A549 (cell line): ENCODE results near the gene MEI1.

Source experiments
- CBX2 ChIP-seq: fragments of 200-600 bp; sonication (generic); IDR thresholded peaks from 2 replicates; pipeline ENCODE4 v1.6.1; 2016; ENCODE audit warnings: low read depth, mild to moderate bottlenecking, borderline replicate concordance
- EHMT2 ChIP-seq: fragments of 200-600 bp; sonication (generic); IDR thresholded peaks from 2 replicates; pipeline ENCODE4 v1.6.1; 2016; ENCODE audit warnings: antibody characterized with exemption, low read depth, mild to moderate bottlenecking, moderate library complexity
- EP300 ChIP-seq, 2 experiments: fragments of >200 bp; sonication (Bioruptor Twin); formaldehyde crosslinking; IDR thresholded peaks; 2 replicates in 1 of 2; 3 replicates in 1 of 2; pipeline ENCODE4 v1.6.1; 2016 to 2017
- JUN ChIP-seq, 2 experiments: fragments of >200 bp; sonication (Bioruptor Twin); formaldehyde crosslinking; IDR thresholded peaks; 2 replicates in 1 of 2; 3 replicates in 1 of 2; pipeline ENCODE4 v1.6.1; 2016 to 2017
- MYC ChIP-seq: IDR thresholded peaks from 2 replicates; pipeline ENCODE4 v1.6.1; 2012; ENCODE audit warnings: mild to moderate bottlenecking, inconsistent platforms, low read length, improper control_type of control experiment, borderline replicate concordance
- POLR2A ChIP-seq: IDR thresholded peaks from 2 replicates; pipeline ENCODE4 v1.6.1; 2012; ENCODE audit warnings: mild to moderate bottlenecking, low read length
- ZFP36 ChIP-seq: fragments of 450-650 bp; IDR thresholded peaks from 2 replicates; pipeline ENCODE4 v1.6.1; 2014; ENCODE audit warnings: borderline replicate concordance; ENCODE audit not compliant: partially characterized antibody
- TF ChIP-seq, protein P1 (sequence below): fragments of >200 bp; sonication (Bioruptor Twin); formaldehyde crosslinking; IDR thresholded peaks from 3 replicates; pipeline ENCODE4 v1.5.1; 2016
- TF ChIP-seq, protein P2 (sequence below): fragments of >200 bp; sonication (Bioruptor Twin); formaldehyde crosslinking; IDR thresholded peaks from 3 replicates; pipeline ENCODE4 v1.6.1; 2016
- TF ChIP-seq, protein P3 (sequence below): fragments of 450-650 bp; IDR thresholded peaks from 2 replicates; pipeline ENCODE4 v1.6.1; 2014; ENCODE audit warnings: antibody characterized with exemption
- TF ChIP-seq, protein P4 (sequence below): fragments of 200-600 bp; sonication (generic); IDR thresholded peaks from 2 replicates; pipeline ENCODE4 v1.6.1; 2016; ENCODE audit warnings: antibody characterized with exemption, mild to moderate bottlenecking, moderate library complexity

DNA sequence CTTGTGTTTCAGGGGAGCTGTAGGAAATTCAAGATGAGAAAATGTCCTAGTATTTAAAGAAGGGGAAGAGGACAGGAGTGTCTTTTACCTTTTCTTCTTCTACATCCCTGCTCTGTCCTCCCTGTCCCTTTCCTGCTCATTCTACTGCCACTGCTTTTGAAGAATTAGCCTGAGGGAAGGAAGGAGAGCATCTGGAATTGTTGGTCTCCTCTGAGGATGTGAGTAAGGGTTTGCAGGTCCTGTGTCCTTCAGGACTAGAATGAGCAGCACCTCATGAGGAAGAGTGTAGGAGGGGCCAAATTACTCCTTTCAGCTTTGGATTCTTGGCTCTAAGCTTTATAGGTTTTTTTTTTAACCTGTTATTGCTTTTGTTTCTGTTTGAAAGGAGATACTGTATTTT lies 34.8 kb upstream of the MEI1 start:
- no peak for TF ChIP-seq EP300 (IDR thresholded peaks at IDR 0.05)
- TF ChIP-seq, protein P1, sequence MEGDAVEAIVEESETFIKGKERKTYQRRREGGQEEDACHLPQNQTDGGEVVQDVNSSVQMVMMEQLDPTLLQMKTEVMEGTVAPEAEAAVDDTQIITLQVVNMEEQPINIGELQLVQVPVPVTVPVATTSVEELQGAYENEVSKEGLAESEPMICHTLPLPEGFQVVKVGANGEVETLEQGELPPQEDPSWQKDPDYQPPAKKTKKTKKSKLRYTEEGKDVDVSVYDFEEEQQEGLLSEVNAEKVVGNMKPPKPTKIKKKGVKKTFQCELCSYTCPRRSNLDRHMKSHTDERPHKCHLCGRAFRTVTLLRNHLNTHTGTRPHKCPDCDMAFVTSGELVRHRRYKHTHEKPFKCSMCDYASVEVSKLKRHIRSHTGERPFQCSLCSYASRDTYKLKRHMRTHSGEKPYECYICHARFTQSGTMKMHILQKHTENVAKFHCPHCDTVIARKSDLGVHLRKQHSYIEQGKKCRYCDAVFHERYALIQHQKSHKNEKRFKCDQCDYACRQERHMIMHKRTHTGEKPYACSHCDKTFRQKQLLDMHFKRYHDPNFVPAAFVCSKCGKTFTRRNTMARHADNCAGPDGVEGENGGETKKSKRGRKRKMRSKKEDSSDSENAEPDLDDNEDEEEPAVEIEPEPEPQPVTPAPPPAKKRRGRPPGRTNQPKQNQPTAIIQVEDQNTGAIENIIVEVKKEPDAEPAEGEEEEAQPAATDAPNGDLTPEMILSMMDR = no peak
- no peak for TF ChIP-seq EHMT2
- TF ChIP-seq ZFP36 = no peak
- no peak for TF ChIP-seq MYC
- no peak for TF ChIP-seq POLR2A
- TF ChIP-seq, protein P2, sequence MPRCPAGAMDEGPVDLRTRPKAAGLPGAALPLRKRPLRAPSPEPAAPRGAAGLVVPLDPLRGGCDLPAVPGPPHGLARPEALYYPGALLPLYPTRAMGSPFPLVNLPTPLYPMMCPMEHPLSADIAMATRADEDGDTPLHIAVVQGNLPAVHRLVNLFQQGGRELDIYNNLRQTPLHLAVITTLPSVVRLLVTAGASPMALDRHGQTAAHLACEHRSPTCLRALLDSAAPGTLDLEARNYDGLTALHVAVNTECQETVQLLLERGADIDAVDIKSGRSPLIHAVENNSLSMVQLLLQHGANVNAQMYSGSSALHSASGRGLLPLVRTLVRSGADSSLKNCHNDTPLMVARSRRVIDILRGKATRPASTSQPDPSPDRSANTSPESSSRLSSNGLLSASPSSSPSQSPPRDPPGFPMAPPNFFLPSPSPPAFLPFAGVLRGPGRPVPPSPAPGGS = no peak
- TF ChIP-seq, protein P3, sequence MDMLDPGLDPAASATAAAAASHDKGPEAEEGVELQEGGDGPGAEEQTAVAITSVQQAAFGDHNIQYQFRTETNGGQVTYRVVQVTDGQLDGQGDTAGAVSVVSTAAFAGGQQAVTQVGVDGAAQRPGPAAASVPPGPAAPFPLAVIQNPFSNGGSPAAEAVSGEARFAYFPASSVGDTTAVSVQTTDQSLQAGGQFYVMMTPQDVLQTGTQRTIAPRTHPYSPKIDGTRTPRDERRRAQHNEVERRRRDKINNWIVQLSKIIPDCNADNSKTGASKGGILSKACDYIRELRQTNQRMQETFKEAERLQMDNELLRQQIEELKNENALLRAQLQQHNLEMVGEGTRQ = no peak
- TF ChIP-seq CBX2 = no peak
- TF ChIP-seq, protein P4, sequence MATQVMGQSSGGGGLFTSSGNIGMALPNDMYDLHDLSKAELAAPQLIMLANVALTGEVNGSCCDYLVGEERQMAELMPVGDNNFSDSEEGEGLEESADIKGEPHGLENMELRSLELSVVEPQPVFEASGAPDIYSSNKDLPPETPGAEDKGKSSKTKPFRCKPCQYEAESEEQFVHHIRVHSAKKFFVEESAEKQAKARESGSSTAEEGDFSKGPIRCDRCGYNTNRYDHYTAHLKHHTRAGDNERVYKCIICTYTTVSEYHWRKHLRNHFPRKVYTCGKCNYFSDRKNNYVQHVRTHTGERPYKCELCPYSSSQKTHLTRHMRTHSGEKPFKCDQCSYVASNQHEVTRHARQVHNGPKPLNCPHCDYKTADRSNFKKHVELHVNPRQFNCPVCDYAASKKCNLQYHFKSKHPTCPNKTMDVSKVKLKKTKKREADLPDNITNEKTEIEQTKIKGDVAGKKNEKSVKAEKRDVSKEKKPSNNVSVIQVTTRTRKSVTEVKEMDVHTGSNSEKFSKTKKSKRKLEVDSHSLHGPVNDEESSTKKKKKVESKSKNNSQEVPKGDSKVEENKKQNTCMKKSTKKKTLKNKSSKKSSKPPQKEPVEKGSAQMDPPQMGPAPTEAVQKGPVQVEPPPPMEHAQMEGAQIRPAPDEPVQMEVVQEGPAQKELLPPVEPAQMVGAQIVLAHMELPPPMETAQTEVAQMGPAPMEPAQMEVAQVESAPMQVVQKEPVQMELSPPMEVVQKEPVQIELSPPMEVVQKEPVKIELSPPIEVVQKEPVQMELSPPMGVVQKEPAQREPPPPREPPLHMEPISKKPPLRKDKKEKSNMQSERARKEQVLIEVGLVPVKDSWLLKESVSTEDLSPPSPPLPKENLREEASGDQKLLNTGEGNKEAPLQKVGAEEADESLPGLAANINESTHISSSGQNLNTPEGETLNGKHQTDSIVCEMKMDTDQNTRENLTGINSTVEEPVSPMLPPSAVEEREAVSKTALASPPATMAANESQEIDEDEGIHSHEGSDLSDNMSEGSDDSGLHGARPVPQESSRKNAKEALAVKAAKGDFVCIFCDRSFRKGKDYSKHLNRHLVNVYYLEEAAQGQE = no peak
- TF ChIP-seq JUN (IDR thresholded peaks at IDR 0.05) = no peak
